ENCODE results near the gene ZFPM1.

Gene ZFPM1

DNA sequence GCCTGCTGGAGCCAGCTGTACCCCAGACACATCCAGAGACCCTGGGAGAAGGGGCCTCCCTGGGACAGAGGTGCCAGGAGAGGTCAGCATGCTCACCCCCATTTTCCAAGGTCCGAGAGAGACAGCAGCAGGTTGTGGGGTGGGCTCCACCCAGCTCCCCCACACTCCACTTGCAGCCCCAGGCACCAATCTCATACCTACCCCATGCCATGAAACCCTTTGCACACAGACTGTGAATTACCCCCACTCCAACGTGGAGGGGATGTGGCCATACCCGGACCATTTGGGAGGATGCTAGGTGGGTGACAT is 34.0 kb downstream of the ZFPM1 start:
- TF ChIP-seq, protein P1, sequence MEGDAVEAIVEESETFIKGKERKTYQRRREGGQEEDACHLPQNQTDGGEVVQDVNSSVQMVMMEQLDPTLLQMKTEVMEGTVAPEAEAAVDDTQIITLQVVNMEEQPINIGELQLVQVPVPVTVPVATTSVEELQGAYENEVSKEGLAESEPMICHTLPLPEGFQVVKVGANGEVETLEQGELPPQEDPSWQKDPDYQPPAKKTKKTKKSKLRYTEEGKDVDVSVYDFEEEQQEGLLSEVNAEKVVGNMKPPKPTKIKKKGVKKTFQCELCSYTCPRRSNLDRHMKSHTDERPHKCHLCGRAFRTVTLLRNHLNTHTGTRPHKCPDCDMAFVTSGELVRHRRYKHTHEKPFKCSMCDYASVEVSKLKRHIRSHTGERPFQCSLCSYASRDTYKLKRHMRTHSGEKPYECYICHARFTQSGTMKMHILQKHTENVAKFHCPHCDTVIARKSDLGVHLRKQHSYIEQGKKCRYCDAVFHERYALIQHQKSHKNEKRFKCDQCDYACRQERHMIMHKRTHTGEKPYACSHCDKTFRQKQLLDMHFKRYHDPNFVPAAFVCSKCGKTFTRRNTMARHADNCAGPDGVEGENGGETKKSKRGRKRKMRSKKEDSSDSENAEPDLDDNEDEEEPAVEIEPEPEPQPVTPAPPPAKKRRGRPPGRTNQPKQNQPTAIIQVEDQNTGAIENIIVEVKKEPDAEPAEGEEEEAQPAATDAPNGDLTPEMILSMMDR (IDR thresholded peaks at IDR 0.05; ENCODE audit: extremely low read depth, missing control alignments) = no peak
- DNase-seq (ENCODE audit: low spot score) = no peak

- DNase-seq (ENCODE audit: low spot score) = no peak
- TF ChIP-seq, protein P1 (IDR thresholded peaks at IDR 0.05; ENCODE audit: extremely low read depth, missing control alignments) = no peak
Observed at GRCh38 chr16:88487920-88488851, 35.1 kb downstream of the ZFPM1 start.

DNA sequence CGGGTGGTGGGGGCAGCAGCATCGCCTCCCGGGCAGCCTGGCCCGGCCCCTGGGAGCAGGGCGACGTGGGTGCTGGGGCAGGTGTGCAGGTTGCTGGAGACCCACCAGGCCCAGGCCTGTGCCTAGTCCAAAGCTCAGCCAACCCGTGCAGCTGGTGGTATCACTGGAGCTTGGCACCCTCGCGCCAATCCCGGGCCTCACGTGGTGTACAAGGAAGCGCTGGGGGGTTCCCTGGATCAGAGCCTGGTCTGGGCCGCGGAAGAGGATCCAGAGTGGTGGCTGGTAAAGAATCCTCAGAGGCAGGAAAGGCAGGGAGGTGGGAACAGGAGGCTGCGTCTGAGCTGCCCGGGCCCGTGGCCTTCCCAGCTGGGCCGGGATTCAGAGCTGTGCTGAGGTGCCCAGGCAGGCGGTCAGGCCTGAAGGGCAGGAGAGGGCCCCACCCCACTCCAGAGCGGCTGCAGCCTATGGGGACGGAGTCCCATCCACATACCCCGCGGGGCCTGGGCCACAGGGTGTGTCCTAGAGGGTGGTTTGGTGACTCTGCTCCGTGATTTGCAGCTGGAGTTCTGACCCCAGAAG is 36.2 kb downstream of the ZFPM1 start:
- TF ChIP-seq, protein P1 (IDR thresholded peaks at IDR 0.05; ENCODE audit: extremely low read depth, missing control alignments) = no peak
- DNase-seq (ENCODE audit: low spot score) = no peak

GRCh38 chr16:88491001-88491559 is 38.0 kb downstream of the ZFPM1 start:
- DNase-seq (ENCODE audit: low spot score) = no peak

GRCh38 chr16:88491560-88492310 is 38.7 kb downstream of the ZFPM1 start:
- no peak for DNase-seq (ENCODE audit: low spot score)
- TF ChIP-seq, protein P1 (IDR thresholded peaks at IDR 0.05; ENCODE audit: extremely low read depth, missing control alignments) = no peak

More at GRCh38 chr16:88491001-88491559, 38.0 kb downstream of the ZFPM1 start:
- TF ChIP-seq, protein P1 (IDR thresholded peaks at IDR 0.05; ENCODE audit: extremely low read depth, missing control alignments) = no peak

DNA sequence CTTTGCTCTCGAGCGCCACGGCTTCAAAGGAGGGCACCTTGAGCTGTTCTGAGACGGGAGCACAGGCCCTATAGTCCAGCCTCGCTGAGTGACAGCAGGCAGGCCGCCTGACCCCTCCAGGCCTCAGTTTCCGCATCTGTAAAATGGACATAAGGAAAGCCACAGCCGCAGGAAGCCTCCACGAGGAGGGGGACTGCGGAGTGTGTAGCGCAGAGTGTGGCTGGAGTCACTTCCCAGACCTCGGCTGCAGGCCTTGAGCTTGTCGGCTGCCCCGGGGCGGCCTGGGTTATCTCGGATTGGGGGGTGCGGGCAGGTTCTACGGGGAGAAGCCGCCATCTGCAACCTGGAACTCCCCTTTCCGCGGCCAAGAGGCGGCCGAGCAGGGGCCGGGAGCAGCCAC is 40.8 kb downstream of the ZFPM1 start:
- no peak for DNase-seq (ENCODE audit: low spot score)
- TF ChIP-seq, protein P1 (IDR thresholded peaks at IDR 0.05; ENCODE audit: extremely low read depth, missing control alignments) = no peak
